Keratinocyte (primary cell): ENCODE measurements around the gene MICU2. TPM values are rescaled to one million over a fixed set of nuclear protein-coding genes. Genes with fewer than 3 reads are reported as not detected.

Experiments used
- DNase-seq: peaks from one replicate; pipeline ENCODE4 v3.0.0-alpha.2; 2011; ENCODE audit warnings: low read depth, missing footprints, low spot score
- FAIRE-seq: peaks from 2 replicates; lab custom pipeline; 2011; peaks lifted over from hg19 to GRCh38; lab: Jason Lieb, UNC
- H2AFZ ChIP-seq: 2 replicates; pipeline ENCODE4 v1.6.0; 2012; ENCODE audit warnings: low read length, control low read depth, inconsistent platforms; ENCODE audit not compliant: control insufficient read depth
- H3K27ac ChIP-seq: 2 replicates; pipeline ENCODE4 v1.5.1; 2011; ENCODE audit warnings: low read length; ENCODE audit not compliant: control insufficient read depth, insufficient read depth
- H3K27me3 ChIP-seq: 3 replicates; pipeline ENCODE4 v1.6.0; 2011; ENCODE audit warnings: low read length; ENCODE audit not compliant: control insufficient read depth, insufficient read depth; ENCODE audit errors: extremely low read depth
- H3K36me3 ChIP-seq, 2 experiments: 2 replicates in 1 of 2; 3 replicates in 1 of 2; pipeline ENCODE4 v1.5.1; 2011; ENCODE audit warnings: low read length in 2 of 2, mild to moderate bottlenecking in 1 of 2; ENCODE audit not compliant: control insufficient read depth in 2 of 2, insufficient read depth in 2 of 2; ENCODE audit errors: extremely low read depth in 1 of 2
- H3K4me1 ChIP-seq: 3 replicates; pipeline ENCODE4 v1.5.1; 2011; ENCODE audit warnings: low read length; ENCODE audit not compliant: control insufficient read depth, insufficient read depth; ENCODE audit errors: extremely low read depth
- H3K4me2 ChIP-seq: 3 replicates; pipeline ENCODE4 v1.6.0; 2011; ENCODE audit warnings: low read depth, low read length; ENCODE audit not compliant: control insufficient read depth, insufficient read depth; ENCODE audit errors: extremely low read depth
- H3K4me3 ChIP-seq, 3 experiments: fragments of 200-600 bp in 1 of 3; sonication (generic) in 1 of 3; 2 replicates in 2 of 3; 3 replicates in 1 of 3; pipeline ENCODE4 v1.5.1; 2011 to 2016; ENCODE audit warnings: low read length in 3 of 3, mild to moderate bottlenecking in 3 of 3, control low read depth in 2 of 3, inconsistent platforms in 1 of 3, low read depth in 1 of 3, mixed read lengths in 1 of 3, mixed run types in 1 of 3, moderate library complexity in 1 of 3; ENCODE audit not compliant: control insufficient read depth in 2 of 3, insufficient read depth in 2 of 3; ENCODE audit errors: extremely low read depth in 1 of 3
- H3K79me2 ChIP-seq: 2 replicates; pipeline ENCODE4 v1.6.0; 2012; ENCODE audit warnings: low read length; ENCODE audit not compliant: control insufficient read depth, insufficient read depth
- H3K9ac ChIP-seq: 3 replicates; pipeline ENCODE4 v1.6.0; 2011; ENCODE audit warnings: low read length; ENCODE audit not compliant: control insufficient read depth, insufficient read depth; ENCODE audit errors: extremely low read depth
- H3K9me1 ChIP-seq: 3 replicates; pipeline ENCODE4 v1.6.0; 2011; ENCODE audit warnings: low read length; ENCODE audit not compliant: control insufficient read depth, insufficient read depth; ENCODE audit errors: extremely low read depth
- H3K9me3 ChIP-seq: 2 replicates; pipeline ENCODE4 v1.5.1; 2012; ENCODE audit warnings: low read depth, low read length; ENCODE audit not compliant: control insufficient read depth
- H4K20me1 ChIP-seq: 3 replicates; pipeline ENCODE4 v1.6.0; 2011; ENCODE audit warnings: low read length; ENCODE audit not compliant: control insufficient read depth, insufficient read depth; ENCODE audit errors: extremely low read depth
- EZH2 ChIP-seq: IDR thresholded peaks from one replicate; pipeline ENCODE4 v1.6.1; 2012; ENCODE audit warnings: inconsistent platforms, mild to moderate bottlenecking, low read length, moderate library complexity
- dilution Hi-C: fragments of 300-500 bp; cut with MboI; formaldehyde crosslinking; loops from one replicate; pipeline ENCODE4 v1.7.0; 2020; ENCODE audit warnings: low sequenced_read_pairs; ENCODE audit not compliant: extremely low pct_ligation_motif_present
- polyA plus RNA-seq, 5 experiments: library from polyadenylated mRNA; depleted of rRNA in 3 of 5; stranded (reverse) in 3 of 5; stranded (forward) in 1 of 5; unstranded in 1 of 5; fragments of >200 nt; gene quantifications; 1 replicate in 1 of 5; 2 replicates in 3 of 5; 3 replicates in 1 of 5; pipeline versions ENCODE4 v1.2.1 to v1.2.3, GENCODE V29; 2011 to 2012; ENCODE audit warnings: missing spikeins in 2 of 5, low read depth in 1 of 5, low replicate concordance in 1 of 5
- TF ChIP-seq, protein P1 (sequence below), 3 experiments: IDR thresholded peaks in 1 of 3; conservative IDR thresholded peaks in 1 of 3; optimal IDR thresholded peaks in 1 of 3; 2 replicates in 2 of 3; 3 replicates in 1 of 3; pipeline versions ENCODE3 to v1.5.1; 2011; ENCODE audit warnings: low read length in 3 of 3, mild to moderate bottlenecking in 3 of 3, moderate library complexity in 2 of 3, control low read depth in 1 of 3, inconsistent platforms in 1 of 3; ENCODE audit not compliant: insufficient read depth in 2 of 3; ENCODE audit errors: extremely low read depth in 1 of 3

Gene MICU2
- polyA plus RNA-seq, 1 donor (not counting 4 experiments of a cell fraction or from before 2014, with no cell fraction given): 42.9 TPM

DNA sequence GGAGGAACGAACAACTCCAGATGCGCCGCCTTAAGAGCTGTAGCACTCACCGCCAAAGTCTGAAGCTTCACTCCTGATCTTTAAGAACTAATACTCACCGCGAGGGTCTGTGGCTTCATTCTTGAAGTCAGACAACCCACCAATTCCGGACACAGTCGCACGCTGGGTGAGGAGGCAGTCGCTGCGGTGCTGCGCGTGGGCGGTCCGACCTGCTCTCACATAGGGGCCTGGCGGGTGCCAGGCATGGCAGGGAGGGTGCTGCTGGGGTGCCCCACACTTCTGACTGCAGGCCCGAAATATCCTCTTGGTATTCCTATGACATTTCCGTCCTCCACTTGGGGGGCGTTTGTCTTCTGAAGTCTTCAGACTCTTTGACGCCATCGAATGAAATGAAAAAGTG, 7.4 kb upstream of the MICU2 start:
- no peak for TF ChIP-seq EZH2
- TF ChIP-seq, protein P1, sequence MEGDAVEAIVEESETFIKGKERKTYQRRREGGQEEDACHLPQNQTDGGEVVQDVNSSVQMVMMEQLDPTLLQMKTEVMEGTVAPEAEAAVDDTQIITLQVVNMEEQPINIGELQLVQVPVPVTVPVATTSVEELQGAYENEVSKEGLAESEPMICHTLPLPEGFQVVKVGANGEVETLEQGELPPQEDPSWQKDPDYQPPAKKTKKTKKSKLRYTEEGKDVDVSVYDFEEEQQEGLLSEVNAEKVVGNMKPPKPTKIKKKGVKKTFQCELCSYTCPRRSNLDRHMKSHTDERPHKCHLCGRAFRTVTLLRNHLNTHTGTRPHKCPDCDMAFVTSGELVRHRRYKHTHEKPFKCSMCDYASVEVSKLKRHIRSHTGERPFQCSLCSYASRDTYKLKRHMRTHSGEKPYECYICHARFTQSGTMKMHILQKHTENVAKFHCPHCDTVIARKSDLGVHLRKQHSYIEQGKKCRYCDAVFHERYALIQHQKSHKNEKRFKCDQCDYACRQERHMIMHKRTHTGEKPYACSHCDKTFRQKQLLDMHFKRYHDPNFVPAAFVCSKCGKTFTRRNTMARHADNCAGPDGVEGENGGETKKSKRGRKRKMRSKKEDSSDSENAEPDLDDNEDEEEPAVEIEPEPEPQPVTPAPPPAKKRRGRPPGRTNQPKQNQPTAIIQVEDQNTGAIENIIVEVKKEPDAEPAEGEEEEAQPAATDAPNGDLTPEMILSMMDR (optimal IDR thresholded peaks at IDR 0.05 in 1 of 3, IDR thresholded peaks at IDR 0.05 in 1 of 3, conservative IDR thresholded peaks at IDR 0.05 in 1 of 3; ENCODE audit: extremely low read depth in 1 of 3, insufficient read depth in 2 of 3, low read length in 3 of 3): no peak
- Histone ChIP-seq H3K9me1 (no peaks in the 10 kb centered on the region), H3K27me3 (no peaks in the 10 kb centered on the region), H3K36me3 (no peaks in the 10 kb centered on the region), H3K4me2 (no peak overlapping the region), H3K4me3 (no peak overlapping the region), H3K79me2 (no peaks in the 10 kb centered on the region), H3K27ac (no peak overlapping the region), H3K4me1 (no peaks in the 10 kb centered on the region), H4K20me1 (no peaks in the 10 kb centered on the region), H2AFZ (no peak overlapping the region), H3K9me3 (no peaks in the 10 kb centered on the region), H3K9ac (no peak overlapping the region)
- FAIRE-seq (no peak), DNase-seq (no peak)
- dilution Hi-C loops: no loop called here

GRCh38 chr13:21610687-21611086, 6.7 kb upstream of the MICU2 start:
- Histone ChIP-seq H3K4me2 (no peak overlapping the region), H3K4me1 (no peaks in the 10 kb centered on the region), H3K9me1 (no peaks in the 10 kb centered on the region), H3K4me3 (no peak overlapping the region), H3K9me3 (no peaks in the 10 kb centered on the region), H3K9ac (no peak overlapping the region), H2AFZ (no peak overlapping the region), H3K36me3 (no peaks in the 10 kb centered on the region), H3K27ac (no peak overlapping the region), H3K79me2 (no peaks in the 10 kb centered on the region), H4K20me1 (no peaks in the 10 kb centered on the region), H3K27me3 (no peaks in the 10 kb centered on the region)
- DNase-seq (no peak), FAIRE-seq (no peak)
- no peak for TF ChIP-seq EZH2
- TF ChIP-seq, protein P1 (optimal IDR thresholded peaks at IDR 0.05 in 1 of 3, IDR thresholded peaks at IDR 0.05 in 1 of 3, conservative IDR thresholded peaks at IDR 0.05 in 1 of 3; ENCODE audit: extremely low read depth in 1 of 3, insufficient read depth in 2 of 3, low read length in 3 of 3): no peak
- dilution Hi-C loops: no loop called here
